Ovary (tissue), 9 donors: ENCODE measurements around the gene STK38. TPM values are rescaled to one million over a fixed set of nuclear protein-coding genes. Genes with fewer than 3 reads are reported as not detected.
"Not testable (repeated sequence)": the region's sequence is repeated elsewhere in the genome, so short reads cannot be mapped to it uniquely, and the experiment has no call there.

ENCODE experiments used
- DNase-seq, 5 donors: peaks; one replicate each; pipeline ENCODE4 v3.0.0-alpha.2; 2019 to 2020
- H3K27ac ChIP-seq, 2 donors: fragments of 200-600 bp; one replicate each; pipeline versions ENCODE4 v1.5.1 to v1.8.0; 2019 to 2022
- H3K27me3 ChIP-seq: fragments of 200-600 bp; one replicate; pipeline ENCODE4 v1.8.0; 2022
- H3K36me3 ChIP-seq: fragments of 200-600 bp; sonication (generic); one replicate; pipeline ENCODE4 v1.5.1; 2019
- H3K4me1 ChIP-seq: one replicate; pipeline ENCODE4 v1.8.1; 2013; ENCODE audit warnings: mild to moderate bottlenecking, moderate library complexity; ENCODE audit not compliant: insufficient read depth
- H3K4me3 ChIP-seq: fragments of 200-600 bp; sonication (generic); one replicate; pipeline ENCODE4 v1.5.1; 2017
- H3K9me3 ChIP-seq, 2 donors: fragments of 200-600 bp in 1 of 2; sonication (generic) in 1 of 2; one replicate each; pipeline versions ENCODE4 v1.5.1 to v1.8.1; 2013 to 2019; ENCODE audit warnings: mild to moderate bottlenecking in 1 of 2, moderate library complexity in 1 of 2
- CTCF ChIP-seq, 3 donors: fragments of 450-650 bp in 2 of 3; fragments of 200-600 bp in 1 of 3; IDR thresholded peaks; one replicate each; pipeline versions ENCODE4 v1.5.1 to v1.8.0; 2016 to 2022; ENCODE audit warnings: antibody characterized with exemption in 3 of 3, mild to moderate bottlenecking in 1 of 3
- EP300 ChIP-seq: sonication (generic); formaldehyde crosslinking; IDR thresholded peaks from one replicate; pipeline ENCODE4 v1.6.1; 2017; ENCODE audit warnings: antibody characterized with exemption
- POLR2A ChIP-seq: fragments of 450-650 bp; IDR thresholded peaks from one replicate; pipeline ENCODE4 v1.6.1; 2017; ENCODE audit warnings: antibody characterized with exemption, mild to moderate bottlenecking, moderate library complexity
- WGBS, 3 donors: extraction: QIAGEN DNeasy Blood & Tissue Kit in 1 of 3; methylation state at CpG; one replicate each; pipeline versions ENCODE4 v1.1.5 to v1.1.7; 2013 to 2017; 5-methylcytosine and 5-hydroxymethylcytosine counted together
- intact Hi-C, 4 donors: fragments of 100-400 bp; cut with DNase I; formaldehyde crosslinking; loops; one replicate each; pipeline versions ENCODE4 v1.11.0 to v1.15.1; 2022 to 2023
- polyA plus RNA-seq, 2 donors: library from polyadenylated mRNA; stranded (reverse); fragments of 200-250 nt in 1 of 2; fragments of 350-450 nt in 1 of 2; fragmentation: Illumina TruSeq in 1 of 2; extraction: RNeasy Lipid Tissue Mini Kit (QIAGEN cat#74804) in 1 of 2; gene quantifications; one replicate each; pipeline ENCODE4 v1.2.3, GENCODE V29; 2013 to 2014
- total RNA-seq, 7 donors: library from RNA; depleted of rRNA in 2 of 7; stranded (reverse); fragments of >200 nt in 2 of 7; fragmentation: NEBNext Ultra II Directional in 3 of 7; extraction: Animal tissue kit (Norgen Biotek cat#: 25700) in 3 of 7; gene quantifications; one replicate each; pipeline versions ENCODE4 v1.1.0 to v1.2.4, GENCODE V29; 2016 to 2023
- donor health status: DM: no; HTN: no; CAD: no; lungs with moderate emphysema.
- donor health status: DM: no; HTN: no; CAD: no.
- donor health status: Bipolar disorder and iron deficiency.
- donor health status: DM: yes; HTN: yes; CAD: no.
- donor health status: DM: no; HTN: no; CAD: no.
- donor health status: DM: yes; HTN: yes; CAD: no.

The STK38 gene
- total and polyA plus RNA-seq, 9 donors: 8.9 to 35.4 (median 15.5) TPM

- intact Hi-C loops: no loop called here
These were observed 30.0 kb upstream of the STK38 start for GRCh38 chr6:36577301-36577700.

GRCh38 chr6:36576578-36576977, 29.3 kb upstream of the STK38 start:
- no peak for TF ChIP-seq EP300
- no peak for TF ChIP-seq POLR2A
- TF ChIP-seq CTCF (IDR thresholded peaks at IDR 0.05): no peak
- no peak overlapping the region for H3K4me3 ChIP-seq
- intact Hi-C loops: no loop called here
- 83 to 88% (median 86%) methylated on average over 7 of the region's 7 CpGs for WGBS, 3 donors
- H3K9me3 ChIP-seq: no peaks in the 10 kb centered on the region
- H3K27ac ChIP-seq: no peak overlapping the region
- H3K27me3 ChIP-seq: no peaks in the 10 kb centered on the region
- DNase-seq: no peak
- no peaks in the 10 kb centered on the region for H3K36me3 ChIP-seq
- no peaks in the 10 kb centered on the region for H3K4me1 ChIP-seq

More at GRCh38 chr6:36577301-36577700, 30.0 kb upstream of the STK38 start:
- no peak for DNase-seq
- Histone ChIP-seq H3K27ac (no peak overlapping the region), H3K4me1 (no peaks in the 10 kb centered on the region), H3K27me3 (no peaks in the 10 kb centered on the region), H3K4me3 (no peak overlapping the region), H3K9me3 (no peaks in the 10 kb centered on the region), H3K36me3 (no peaks in the 10 kb centered on the region)
- WGBS, 3 donors: 2 to 9% (median 7%) methylated on average over 2 of the region's 2 CpGs
- TF ChIP-seq CTCF (IDR thresholded peaks at IDR 0.05) (no peak), POLR2A (no peak), EP300 (no peak)

GRCh38 chr6:36574679-36575078, 27.4 kb upstream of the STK38 start:
- intact Hi-C loops: no loop called here
- H3K4me1 ChIP-seq: no peaks in the 10 kb centered on the region
- DNase-seq: no peak

GRCh38 chr6:36572353-36573311, 25.4 kb upstream of the STK38 start:
- H3K9me3 ChIP-seq, H3K36me3 ChIP-seq, H3K27ac ChIP-seq, H3K4me3 ChIP-seq, H3K27me3 ChIP-seq, H3K4me1 ChIP-seq, intact Hi-C loops, DNase-seq: not testable (repeated sequence)
- WGBS, 3 donors: 95 to 97% (median 96%) methylated on average over 12 of the region's 12 CpGs

More at GRCh38 chr6:36574679-36575078, 27.4 kb upstream of the STK38 start:
- TF ChIP-seq EP300: no peak
- no peak for TF ChIP-seq CTCF (IDR thresholded peaks at IDR 0.05)
- no peak for TF ChIP-seq POLR2A
- no peak overlapping the region for H3K27ac ChIP-seq
- no peak overlapping the region for H3K4me3 ChIP-seq
- H3K36me3 ChIP-seq: no peaks in the 10 kb centered on the region
- no peaks in the 10 kb centered on the region for H3K9me3 ChIP-seq
- H3K27me3 ChIP-seq: no peaks in the 10 kb centered on the region
